Vagina (tissue), 2 donors: ENCODE data around the gene LRRFIP2. TPM values are rescaled to one million over a fixed set of nuclear protein-coding genes. Genes with fewer than 3 reads are reported as not detected.

Source experiments
- DNase-seq, 2 donors: peaks; one replicate each; pipeline ENCODE4 v3.0.0-alpha.2; 2017; ENCODE audit errors: extremely low spot score in 2 of 2
- H3K27ac ChIP-seq: fragments of 200-600 bp; sonication (generic); one replicate; pipeline ENCODE4 v1.5.1; 2019
- H3K27me3 ChIP-seq: fragments of 200-600 bp; sonication (generic); one replicate; pipeline ENCODE4 v1.5.1; 2019
- H3K36me3 ChIP-seq, 2 donors: fragments of 200-600 bp; sonication (generic); one replicate each; pipeline ENCODE4 v1.5.1; 2017 to 2019
- H3K4me1 ChIP-seq: fragments of 200-600 bp; sonication (generic); one replicate; pipeline ENCODE4 v1.5.1; 2019
- H3K4me3 ChIP-seq, 2 donors: fragments of 200-600 bp; sonication (generic); 1 replicate in 1 of 2; 2 replicates in 1 of 2; pipeline ENCODE4 v1.5.1; 2016 to 2019
- H3K9me3 ChIP-seq: fragments of 200-600 bp; sonication (generic); one replicate; pipeline ENCODE4 v1.5.1; 2019
- CTCF ChIP-seq, 3 experiments: fragments of 450-650 bp in 2 of 3; fragments of 200-600 bp in 1 of 3; sonication (generic) in 1 of 3; IDR thresholded peaks; one replicate each; pipeline ENCODE4 v1.5.1; 2017 to 2019; ENCODE audit warnings: antibody characterized with exemption in 3 of 3, mild to moderate bottlenecking in 2 of 3, moderate library complexity in 2 of 3
- POLR2A ChIP-seq, 2 donors: fragments of 450-650 bp; IDR thresholded peaks; one replicate each; pipeline ENCODE4 v1.6.1; 2017; ENCODE audit warnings: antibody characterized with exemption in 2 of 2, mild to moderate bottlenecking in 2 of 2, moderate library complexity in 2 of 2
- POLR2AphosphoS5 ChIP-seq, 2 donors: sonication (generic); formaldehyde crosslinking; IDR thresholded peaks; one replicate each; pipeline ENCODE4 v1.9.0; 2017; ENCODE audit warnings: antibody characterized with exemption in 2 of 2, mild to moderate bottlenecking in 2 of 2, low read depth in 1 of 2; ENCODE audit not compliant: insufficient read depth in 1 of 2
- intact Hi-C: fragments of 100-400 bp; cut with DNase I; formaldehyde crosslinking; loops from one replicate; pipeline ENCODE4 v1.15.1; 2023
- total RNA-seq: library from RNA; depleted of rRNA; stranded (reverse); fragments of >200 nt; gene quantifications from one replicate; pipeline ENCODE4 v1.2.3, GENCODE V29; 2016

LRRFIP2 gene
- total RNA-seq, 1 donor from 2014 or later = 74.2 TPM

DNA sequence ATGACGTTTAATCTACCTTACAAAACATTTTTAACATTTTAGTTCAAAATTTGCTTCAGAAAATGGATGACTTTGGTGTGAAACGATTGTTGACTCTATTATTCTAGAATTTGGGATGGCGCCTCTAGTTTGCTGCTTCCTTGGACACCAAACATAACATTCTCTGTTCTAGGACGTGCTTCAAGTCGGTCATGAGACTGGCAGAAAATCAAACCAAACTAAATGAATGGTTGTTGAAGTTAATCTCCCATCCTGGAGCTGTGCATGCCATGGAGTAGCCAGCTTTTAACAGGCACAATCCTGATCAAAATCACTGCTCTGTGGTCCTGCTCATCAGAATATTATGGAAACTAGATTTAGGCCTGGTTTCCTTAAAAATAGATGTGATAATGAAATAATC lies 9.6 kb upstream of the LRRFIP2 start:
- no peak for TF ChIP-seq POLR2AphosphoS5 (IDR thresholded peaks at IDR 0.05; ENCODE audit: insufficient read depth in 1 of 2, low read depth in 1 of 2)
- no peak for TF ChIP-seq CTCF (IDR thresholded peaks at IDR 0.05)
- no peak for TF ChIP-seq POLR2A (IDR thresholded peaks at IDR 0.05)
- Histone ChIP-seq H3K4me1 (peaks cover 64% of the 10 kb centered on the region), H3K27ac (peak overlapping the region; percentile 53), H3K9me3 (no peaks in the 10 kb centered on the region), H3K36me3 (no peaks in the 10 kb centered on the region), H3K27me3 (no peaks in the 10 kb centered on the region), H3K4me3 (no peak overlapping the region)
- DNase-seq = peak in 1 of 2 donors; percentile 20
- intact Hi-C loops = no loop called here

GRCh38 chr3:37183375-37183831 lies 9.0 kb upstream of the LRRFIP2 start:
- H3K9me3 ChIP-seq = no peaks in the 10 kb centered on the region
- intact Hi-C loops = no loop called here
- no peak overlapping the region for H3K4me3 ChIP-seq
- no peaks in the 10 kb centered on the region for H3K27me3 ChIP-seq
- peak overlapping the region; percentile 53 for H3K27ac ChIP-seq
- H3K4me1 ChIP-seq = peaks cover 70% of the 10 kb centered on the region
- no peaks in the 10 kb centered on the region for H3K36me3 ChIP-seq
- peak in 1 of 2 donors; percentile 25 for DNase-seq
- TF ChIP-seq POLR2AphosphoS5 (IDR thresholded peaks at IDR 0.05; ENCODE audit: insufficient read depth in 1 of 2, low read depth in 1 of 2) = peak in 1 of 2 donors; percentile 85
- no peak for TF ChIP-seq POLR2A (IDR thresholded peaks at IDR 0.05)

DNA sequence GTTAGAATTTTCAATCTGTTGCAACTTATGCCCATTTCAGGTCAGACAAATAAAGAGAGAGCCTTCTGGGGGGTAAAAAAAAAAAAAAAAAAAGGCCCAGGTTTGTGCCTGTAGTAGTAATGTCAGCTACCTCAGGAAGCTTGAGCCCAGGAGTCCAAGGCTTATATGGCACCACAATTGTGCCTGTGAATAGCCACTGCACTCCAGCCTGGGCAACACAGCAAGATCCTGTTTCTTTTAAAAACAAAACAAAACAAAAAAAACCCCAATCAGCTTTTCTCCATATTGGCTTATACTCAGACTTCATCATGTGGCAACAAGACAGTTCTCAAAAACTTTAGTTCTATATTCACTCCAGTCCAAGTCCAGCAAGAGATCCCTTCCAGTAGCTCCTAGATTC lies 8.4 kb upstream of the LRRFIP2 start:
- Histone ChIP-seq H3K27ac (peak overlapping the region; percentile 53), H3K27me3 (no peaks in the 10 kb centered on the region), H3K4me3 (no peak overlapping the region), H3K36me3 (no peaks in the 10 kb centered on the region), H3K9me3 (no peaks in the 10 kb centered on the region), H3K4me1 (peaks cover 76% of the 10 kb centered on the region)
- no peak for DNase-seq
- intact Hi-C loops = no loop called here
- TF ChIP-seq CTCF (IDR thresholded peaks at IDR 0.05) (no peak), POLR2A (IDR thresholded peaks at IDR 0.05) (no peak), POLR2AphosphoS5 (IDR thresholded peaks at IDR 0.05; ENCODE audit: insufficient read depth in 1 of 2, low read depth in 1 of 2) (no peak)

DNA sequence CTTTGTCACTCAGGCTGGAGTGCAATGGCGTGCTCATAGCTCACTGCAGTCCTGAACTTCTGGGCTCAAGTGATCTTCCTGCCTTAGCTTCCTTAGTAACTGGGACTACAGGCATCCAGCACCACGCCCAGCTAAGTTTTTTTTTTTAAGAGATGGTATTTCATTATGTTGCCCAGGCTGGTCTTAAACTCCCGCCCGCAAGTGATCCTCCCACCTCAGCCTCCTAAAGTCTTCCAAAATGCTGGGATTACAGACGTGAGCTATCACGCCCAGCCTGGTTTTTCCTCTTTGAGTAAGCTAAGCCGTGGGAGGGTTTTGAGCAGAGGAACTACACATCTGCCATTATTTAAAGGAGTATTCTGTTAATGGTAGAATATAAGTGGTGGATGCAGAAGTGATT lies 7.4 kb upstream of the LRRFIP2 start:
- H3K27me3 ChIP-seq = no peaks in the 10 kb centered on the region
- intact Hi-C loops = no loop called here
- no peak overlapping the region for H3K4me3 ChIP-seq
- TF ChIP-seq POLR2AphosphoS5 (IDR thresholded peaks at IDR 0.05; ENCODE audit: insufficient read depth in 1 of 2, low read depth in 1 of 2) (peak in 1 of 2 donors; percentile 16), POLR2A (IDR thresholded peaks at IDR 0.05) (no peak)
- peak overlapping the region; percentile 53 for H3K27ac ChIP-seq
- no peaks in the 10 kb centered on the region for H3K36me3 ChIP-seq
- no peaks in the 10 kb centered on the region for H3K9me3 ChIP-seq
- peaks cover 85% of the 10 kb centered on the region for H3K4me1 ChIP-seq
- DNase-seq = no peak

GRCh38 chr3:37179144-37179967 lies 5.0 kb upstream of the LRRFIP2 start:
- Histone ChIP-seq H3K4me3 (no peak overlapping the region), H3K27me3 (no peaks in the 10 kb centered on the region), H3K36me3 (no peaks in the 10 kb centered on the region), H3K27ac (peak overlapping the region; percentile 37), H3K9me3 (no peaks in the 10 kb centered on the region), H3K4me1 (peaks cover 80% of the 10 kb centered on the region)
- DNase-seq = no peak
- intact Hi-C loops = no loop called here
- TF ChIP-seq CTCF (IDR thresholded peaks at IDR 0.05) (no peak), POLR2AphosphoS5 (IDR thresholded peaks at IDR 0.05; ENCODE audit: insufficient read depth in 1 of 2, low read depth in 1 of 2) (no peak)

DNA sequence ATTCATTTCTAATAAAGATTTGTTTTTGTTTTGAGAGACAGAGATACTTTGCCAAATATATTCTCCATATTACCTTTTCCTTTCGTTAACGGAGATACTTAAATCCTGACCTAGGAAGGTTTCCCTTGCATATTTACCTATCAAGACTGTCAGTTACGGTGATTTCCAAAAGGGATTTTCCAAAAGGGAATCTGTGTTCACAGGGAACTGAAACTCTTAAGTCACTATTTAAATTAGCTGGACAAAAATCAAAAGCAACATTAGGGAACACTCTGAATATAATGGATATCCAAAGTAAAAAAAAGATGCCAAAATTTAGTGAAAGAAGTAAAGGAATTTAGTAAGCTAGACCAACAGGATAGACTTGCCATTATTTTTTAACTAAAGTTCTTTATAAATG lies 576 bp downstream of the LRRFIP2 start:
- TF ChIP-seq CTCF (IDR thresholded peaks at IDR 0.05) (no peak), POLR2A (IDR thresholded peaks at IDR 0.05) (no peak), POLR2AphosphoS5 (IDR thresholded peaks at IDR 0.05; ENCODE audit: insufficient read depth in 1 of 2, low read depth in 1 of 2) (no peak)
- intact Hi-C loops = no loop called here
- H3K36me3 ChIP-seq = peaks cover 0 to 3% of the 10 kb centered on the region in 2 donors
- H3K27ac ChIP-seq = peak overlapping the region; percentile 96
- DNase-seq = no peak
- H3K4me3 ChIP-seq = peak overlapping the region in 1 of 2 donors; percentile 98
- H3K9me3 ChIP-seq = no peaks in the 10 kb centered on the region
- no peaks in the 10 kb centered on the region for H3K27me3 ChIP-seq
- H3K4me1 ChIP-seq = peaks cover 80% of the 10 kb centered on the region
